Activated CD4-positive, alpha-beta T cell treated with anti-CD3 and anti-CD28 coated beads, Interleukin-2, amount 10 ng/mL, durations not matched to agents 7 days and 5 days (primary cell): ENCODE data around the gene RAD51AP2. TPM values are rescaled to one million over a fixed set of nuclear protein-coding genes. Genes with fewer than 3 reads are reported as not detected.
"Not testable (repeated sequence)": the region's sequence is repeated elsewhere in the genome, so short reads cannot be mapped to it uniquely, and the experiment has no call there.

Source experiments
- CTCF ChIA-PET: fragments of 350-600 bp; sonication (Branson Sonifier 250); formaldehyde crosslinking; loops from one replicate; lab custom pipeline; 2021; ENCODE audit warnings: antibody characterized with exemption; lab: Charles Lee
- POLR2A ChIA-PET: fragments of 350-600 bp; sonication (Branson Sonifier 250); formaldehyde crosslinking; loops from one replicate; lab custom pipeline; 2021; ENCODE audit warnings: antibody characterized with exemption; lab: Charles Lee
- DNase-seq: peaks from one replicate; pipeline ENCODE4 v3.0.0-alpha.2; 2020
- H3K27ac Mint-ChIP-seq: one replicate; pipeline ENCODE4 v1.8.0; 2021; ENCODE audit warnings: mild to moderate bottlenecking, moderate library complexity, mixed read lengths
- H3K27me3 Mint-ChIP-seq: one replicate; pipeline ENCODE4 v1.8.0; 2021; ENCODE audit warnings: mixed read lengths
- H3K36me3 Mint-ChIP-seq: one replicate; pipeline ENCODE4 v1.8.0; 2021; ENCODE audit warnings: low read depth, mixed read lengths
- H3K4me1 Mint-ChIP-seq: one replicate; pipeline ENCODE4 v1.8.0; 2021; ENCODE audit warnings: mixed read lengths
- H3K4me3 Mint-ChIP-seq: one replicate; pipeline ENCODE4 v1.8.0; 2021; ENCODE audit warnings: mild to moderate bottlenecking, moderate library complexity, mixed read lengths
- H3K9me3 Mint-ChIP-seq: one replicate; pipeline ENCODE4 v1.8.0; 2021; ENCODE audit warnings: mixed read lengths
- total RNA-seq, 2 experiments: library from RNA; stranded (reverse); gene quantifications; one replicate each; pipeline ENCODE4 v1.2.3, GENCODE V29; 2021

RAD51AP2 gene
- total RNA-seq: not detected

- no peaks in the 10 kb centered on the region for H3K36me3 Mint-ChIP-seq
- H3K27me3 Mint-ChIP-seq: peaks cover 31% of the 10 kb centered on the region
- ChIA-PET CTCF (no interaction called here), POLR2A (no interaction called here)
- H3K4me1 Mint-ChIP-seq: no peaks in the 10 kb centered on the region
- no peak for DNase-seq
- H3K9me3 Mint-ChIP-seq: no peaks in the 10 kb centered on the region
- no peak within 1 kb of the TSS for H3K27ac Mint-ChIP-seq
- no peak within 1 kb of the TSS for H3K4me3 Mint-ChIP-seq
Observed at GRCh38 chr2:17518212-17519154, at the start of gene RAD51AP2. RAD51AP2 (minus strand) TSS chr2:17518440; CDS start chr2:17518415, 25 bp downstream.

GRCh38 chr2:17565726-17566125, 47.5 kb upstream of the RAD51AP2 start:
- H3K27me3 Mint-ChIP-seq, CTCF ChIA-PET, H3K27ac Mint-ChIP-seq, DNase-seq, H3K9me3 Mint-ChIP-seq, H3K4me1 Mint-ChIP-seq, POLR2A ChIA-PET, H3K36me3 Mint-ChIP-seq, H3K4me3 Mint-ChIP-seq: not testable (repeated sequence)

GRCh38 chr2:17558878-17559277, 40.6 kb upstream of the RAD51AP2 start:
- H3K4me1 Mint-ChIP-seq: no peaks in the 10 kb centered on the region
- no peaks in the 10 kb centered on the region for H3K9me3 Mint-ChIP-seq
- ChIA-PET POLR2A (no interaction called here), CTCF (no interaction called here)
- H3K27ac Mint-ChIP-seq: no peak overlapping the region
- no peak overlapping the region for H3K4me3 Mint-ChIP-seq
- DNase-seq: no peak
- H3K36me3 Mint-ChIP-seq: no peaks in the 10 kb centered on the region
- H3K27me3 Mint-ChIP-seq: peaks cover 8% of the 10 kb centered on the region

- POLR2A ChIA-PET: no interaction called here
Observed at GRCh38 chr2:17558053-17558452, 39.8 kb upstream of the RAD51AP2 start.

GRCh38 chr2:17557596-17557995, 39.4 kb upstream of the RAD51AP2 start:
- no peaks in the 10 kb centered on the region for H3K9me3 Mint-ChIP-seq
- no peak overlapping the region for H3K27ac Mint-ChIP-seq
- ChIA-PET CTCF (no interaction called here), POLR2A (no interaction called here)
- H3K36me3 Mint-ChIP-seq: no peaks in the 10 kb centered on the region
- no peak overlapping the region for H3K4me3 Mint-ChIP-seq
- no peak for DNase-seq
- no peaks in the 10 kb centered on the region for H3K4me1 Mint-ChIP-seq
- H3K27me3 Mint-ChIP-seq: peaks cover 8% of the 10 kb centered on the region

More at GRCh38 chr2:17558053-17558452, 39.8 kb upstream of the RAD51AP2 start:
- Mint-ChIP-seq H3K9me3 (no peaks in the 10 kb centered on the region), H3K36me3 (no peaks in the 10 kb centered on the region), H3K27me3 (peaks cover 8% of the 10 kb centered on the region), H3K4me1 (no peaks in the 10 kb centered on the region), H3K4me3 (no peak overlapping the region), H3K27ac (no peak overlapping the region)
- CTCF ChIA-PET: no interaction called here
- no peak for DNase-seq

- POLR2A ChIA-PET: no interaction called here
- no peak overlapping the region for H3K4me3 Mint-ChIP-seq
- no peaks in the 10 kb centered on the region for H3K36me3 Mint-ChIP-seq
- no peak overlapping the region for H3K27ac Mint-ChIP-seq
- H3K9me3 Mint-ChIP-seq: no peaks in the 10 kb centered on the region
- no peak for DNase-seq
- no peaks in the 10 kb centered on the region for H3K4me1 Mint-ChIP-seq
- CTCF ChIA-PET: no interaction called here
- H3K27me3 Mint-ChIP-seq: peaks cover 8% of the 10 kb centered on the region
Observed at GRCh38 chr2:17555150-17555549, 36.9 kb upstream of the RAD51AP2 start.

GRCh38 chr2:17550907-17551306, 32.7 kb upstream of the RAD51AP2 start:
- no peaks in the 10 kb centered on the region for H3K9me3 Mint-ChIP-seq
- H3K4me3 Mint-ChIP-seq: no peak overlapping the region
- H3K27ac Mint-ChIP-seq: no peak overlapping the region
- no peak for DNase-seq
- H3K4me1 Mint-ChIP-seq: no peaks in the 10 kb centered on the region
- ChIA-PET CTCF (no interaction called here), POLR2A (no interaction called here)
- H3K36me3 Mint-ChIP-seq: no peaks in the 10 kb centered on the region
- H3K27me3 Mint-ChIP-seq: peaks cover 11% of the 10 kb centered on the region

- no peaks in the 10 kb centered on the region for H3K9me3 Mint-ChIP-seq
- no peaks in the 10 kb centered on the region for H3K36me3 Mint-ChIP-seq
- H3K27ac Mint-ChIP-seq: no peak overlapping the region
- CTCF ChIA-PET: no interaction called here
- H3K27me3 Mint-ChIP-seq: peaks cover 19% of the 10 kb centered on the region
- no peak for DNase-seq
- POLR2A ChIA-PET: no interaction called here
- no peak overlapping the region for H3K4me3 Mint-ChIP-seq
- no peaks in the 10 kb centered on the region for H3K4me1 Mint-ChIP-seq
Observed at GRCh38 chr2:17547737-17548136, 29.5 kb upstream of the RAD51AP2 start.

- Mint-ChIP-seq H3K9me3 (no peaks in the 10 kb centered on the region), H3K36me3 (no peaks in the 10 kb centered on the region), H3K27me3 (peaks cover 22% of the 10 kb centered on the region), H3K4me3 (no peak overlapping the region), H3K27ac (no peak overlapping the region), H3K4me1 (no peaks in the 10 kb centered on the region)
- no peak for DNase-seq
- ChIA-PET POLR2A (no interaction called here), CTCF (no interaction called here)
Observed at GRCh38 chr2:17547237-17547636, 29.0 kb upstream of the RAD51AP2 start.

GRCh38 chr2:17545680-17546613, 27.7 kb upstream of the RAD51AP2 start:
- POLR2A ChIA-PET: no interaction called here
- H3K4me1 Mint-ChIP-seq: no peaks in the 10 kb centered on the region
- H3K9me3 Mint-ChIP-seq: no peaks in the 10 kb centered on the region
- peaks cover 34% of the 10 kb centered on the region for H3K27me3 Mint-ChIP-seq
- no peak for DNase-seq
- CTCF ChIA-PET: no interaction called here
- H3K27ac Mint-ChIP-seq: no peak overlapping the region
- H3K4me3 Mint-ChIP-seq: no peak overlapping the region
- no peaks in the 10 kb centered on the region for H3K36me3 Mint-ChIP-seq

- no peak overlapping the region for H3K4me3 Mint-ChIP-seq
- H3K9me3 Mint-ChIP-seq: no peaks in the 10 kb centered on the region
- no peak for DNase-seq
- H3K4me1 Mint-ChIP-seq: no peaks in the 10 kb centered on the region
- POLR2A ChIA-PET: no interaction called here
- H3K27ac Mint-ChIP-seq: no peak overlapping the region
- peaks cover 50% of the 10 kb centered on the region for H3K27me3 Mint-ChIP-seq
- H3K36me3 Mint-ChIP-seq: no peaks in the 10 kb centered on the region
- CTCF ChIA-PET: no interaction called here
Observed at GRCh38 chr2:17544256-17544655, 26.0 kb upstream of the RAD51AP2 start.

GRCh38 chr2:17543848-17544247, 25.6 kb upstream of the RAD51AP2 start:
- no peaks in the 10 kb centered on the region for H3K36me3 Mint-ChIP-seq
- peaks cover 50% of the 10 kb centered on the region for H3K27me3 Mint-ChIP-seq
- no peak for DNase-seq
- CTCF ChIA-PET: no interaction called here
- H3K4me1 Mint-ChIP-seq: no peaks in the 10 kb centered on the region
- no peak overlapping the region for H3K27ac Mint-ChIP-seq
- POLR2A ChIA-PET: no interaction called here
- no peaks in the 10 kb centered on the region for H3K9me3 Mint-ChIP-seq
- no peak overlapping the region for H3K4me3 Mint-ChIP-seq

GRCh38 chr2:17543131-17543660, 25.0 kb upstream of the RAD51AP2 start:
- Mint-ChIP-seq H3K27ac (no peak overlapping the region), H3K27me3 (peaks cover 52% of the 10 kb centered on the region)

More at GRCh38 chr2:17543131-17543660, 25.0 kb upstream of the RAD51AP2 start:
- ChIA-PET CTCF (no interaction called here), POLR2A (no interaction called here)
- Mint-ChIP-seq H3K4me1 (peaks cover 4% of the 10 kb centered on the region), H3K4me3 (no peak overlapping the region), H3K9me3 (no peaks in the 10 kb centered on the region), H3K36me3 (no peaks in the 10 kb centered on the region)
- no peak for DNase-seq
